ENCODE data around the gene MARCHF10. TPM values are rescaled to one million over a fixed set of nuclear protein-coding genes. Genes with fewer than 3 reads are reported as not detected.

The MARCHF10 gene
- total RNA-seq, 4 donors from 2014 or later = 0.33 to 0.52 (median 0.42) TPM; not detected in 1

DNA sequence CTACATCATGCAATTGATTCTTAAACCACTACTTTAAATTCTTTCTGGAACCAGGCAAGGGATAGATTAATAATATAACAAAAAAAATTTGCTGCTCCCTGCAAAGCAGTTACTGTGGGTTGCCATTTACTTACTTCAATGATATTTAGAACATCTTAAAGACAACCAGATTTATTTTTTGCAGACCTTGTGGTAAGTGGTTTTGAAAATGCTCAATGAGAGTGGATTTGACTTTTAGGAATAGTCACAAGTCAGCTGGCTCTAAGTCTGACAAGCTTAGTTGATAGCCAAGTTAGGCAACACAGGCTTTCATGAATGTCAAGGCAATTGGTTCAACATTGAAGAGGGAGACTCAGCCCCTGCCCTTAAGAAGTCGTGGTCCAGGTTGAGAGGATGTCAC lies 11.8 kb downstream of the MARCHF10 start:
- intact Hi-C loops (cut with DNase I) = no loop called here

DNA sequence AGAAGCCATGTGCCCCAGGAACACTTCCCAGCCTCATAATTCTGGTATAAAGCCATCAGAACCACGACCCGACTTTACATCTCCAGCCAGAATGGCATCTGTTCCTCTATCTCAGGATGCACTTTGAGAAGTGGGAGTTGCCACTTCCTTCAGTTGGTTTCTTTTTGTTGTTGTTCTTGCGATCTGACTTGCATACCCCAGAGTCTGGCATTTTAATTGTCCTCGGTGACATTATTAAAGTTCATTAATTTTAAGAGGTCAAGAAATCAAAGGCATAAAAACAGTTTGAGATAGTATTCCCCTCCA lies 13.5 kb downstream of the MARCHF10 start:
- H3K4me1 ChIP-seq = no peaks in the 10 kb centered on the region
- intact Hi-C loops (cut with DNase I) = no loop called here
- DNase-seq (ENCODE audit: extremely low spot score) = no peak
- WGBS = 73% methylated on average over 4 of the region's 4 CpGs
- H3K9me3 ChIP-seq = no peaks in the 10 kb centered on the region
- TF ChIP-seq POLR2A (IDR thresholded peaks at IDR 0.05; ENCODE audit: low read depth) (no peak), EP300 (IDR thresholded peaks at IDR 0.05) (no peak), POLR2AphosphoS5 (IDR thresholded peaks at IDR 0.05) (no peak)
- TF ChIP-seq, protein P1, sequence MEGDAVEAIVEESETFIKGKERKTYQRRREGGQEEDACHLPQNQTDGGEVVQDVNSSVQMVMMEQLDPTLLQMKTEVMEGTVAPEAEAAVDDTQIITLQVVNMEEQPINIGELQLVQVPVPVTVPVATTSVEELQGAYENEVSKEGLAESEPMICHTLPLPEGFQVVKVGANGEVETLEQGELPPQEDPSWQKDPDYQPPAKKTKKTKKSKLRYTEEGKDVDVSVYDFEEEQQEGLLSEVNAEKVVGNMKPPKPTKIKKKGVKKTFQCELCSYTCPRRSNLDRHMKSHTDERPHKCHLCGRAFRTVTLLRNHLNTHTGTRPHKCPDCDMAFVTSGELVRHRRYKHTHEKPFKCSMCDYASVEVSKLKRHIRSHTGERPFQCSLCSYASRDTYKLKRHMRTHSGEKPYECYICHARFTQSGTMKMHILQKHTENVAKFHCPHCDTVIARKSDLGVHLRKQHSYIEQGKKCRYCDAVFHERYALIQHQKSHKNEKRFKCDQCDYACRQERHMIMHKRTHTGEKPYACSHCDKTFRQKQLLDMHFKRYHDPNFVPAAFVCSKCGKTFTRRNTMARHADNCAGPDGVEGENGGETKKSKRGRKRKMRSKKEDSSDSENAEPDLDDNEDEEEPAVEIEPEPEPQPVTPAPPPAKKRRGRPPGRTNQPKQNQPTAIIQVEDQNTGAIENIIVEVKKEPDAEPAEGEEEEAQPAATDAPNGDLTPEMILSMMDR (IDR thresholded peaks at IDR 0.05) = no peak
- H3K27me3 ChIP-seq = peaks cover 0 to 6% (median 0%) of the 10 kb centered on the region in 4 donors
- H3K36me3 ChIP-seq = no peaks in the 10 kb centered on the region
- no peak overlapping the region for H3K27ac ChIP-seq (replicated peaks in 1 of 4)
- no peak overlapping the region for H3K4me3 ChIP-seq

More for the DNA sequence above, 11.8 kb downstream of the MARCHF10 start:
- no peak for DNase-seq (ENCODE audit: extremely low spot score)
- no peak overlapping the region for H3K27ac ChIP-seq (replicated peaks in 1 of 4)
- 83% methylated on average over 1 of the region's 1 CpG for WGBS
- TF ChIP-seq, protein P1 (IDR thresholded peaks at IDR 0.05) = no peak
- TF ChIP-seq POLR2A (IDR thresholded peaks at IDR 0.05; ENCODE audit: low read depth) (no peak), EP300 (IDR thresholded peaks at IDR 0.05) (no peak), POLR2AphosphoS5 (IDR thresholded peaks at IDR 0.05) (no peak)
- H3K9me3 ChIP-seq = no peaks in the 10 kb centered on the region
- H3K27me3 ChIP-seq = peaks cover 0 to 6% (median 0%) of the 10 kb centered on the region in 4 donors
- no peaks in the 10 kb centered on the region for H3K4me1 ChIP-seq
- H3K4me3 ChIP-seq = no peak overlapping the region
- H3K36me3 ChIP-seq = no peaks in the 10 kb centered on the region

DNA sequence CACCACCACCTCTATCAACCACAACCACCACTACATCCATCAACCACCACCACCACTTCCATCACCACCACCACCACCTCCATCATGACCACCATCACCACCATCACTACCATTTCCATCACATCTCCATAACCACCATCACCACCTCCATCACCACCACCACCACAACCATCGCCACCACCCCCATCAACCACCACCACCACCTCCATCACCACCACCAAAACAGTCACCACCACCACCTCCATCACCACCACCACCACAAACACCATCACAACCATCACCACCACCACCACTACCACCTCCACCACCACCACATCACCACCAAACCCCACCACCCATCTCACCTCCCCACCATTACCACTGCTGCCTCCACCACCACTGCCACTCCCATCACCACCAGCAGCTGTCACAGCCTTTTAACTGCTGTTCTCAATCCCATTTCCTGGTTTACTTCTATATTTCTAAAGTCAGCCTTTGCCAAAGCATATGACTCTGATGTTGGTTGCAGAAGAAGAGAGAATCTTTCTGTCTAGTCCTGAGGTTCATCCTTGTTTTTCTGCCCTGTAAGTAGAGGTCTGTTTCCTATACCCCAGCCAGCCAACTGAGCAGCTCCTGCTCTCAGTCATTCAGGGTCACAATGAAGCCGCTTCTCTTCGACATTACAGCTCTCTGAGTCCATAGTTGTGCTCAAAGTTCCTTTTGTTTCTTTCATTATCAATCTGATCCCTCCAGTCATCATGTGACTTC lies 14.0 kb downstream of the MARCHF10 start:
- 86% methylated on average over 3 of the region's 3 CpGs for WGBS
- intact Hi-C loops (cut with DNase I) = no loop called here
- no peaks in the 10 kb centered on the region for H3K9me3 ChIP-seq
- TF ChIP-seq POLR2AphosphoS5 (IDR thresholded peaks at IDR 0.05) (no peak), EP300 (IDR thresholded peaks at IDR 0.05) (no peak), POLR2A (IDR thresholded peaks at IDR 0.05; ENCODE audit: low read depth) (no peak)
- TF ChIP-seq, protein P1 (IDR thresholded peaks at IDR 0.05) = no peak
- H3K4me3 ChIP-seq = no peak overlapping the region
- no peaks in the 10 kb centered on the region for H3K4me1 ChIP-seq
- no peaks in the 10 kb centered on the region for H3K36me3 ChIP-seq
- DNase-seq (ENCODE audit: extremely low spot score) = no peak
- H3K27ac ChIP-seq (replicated peaks in 1 of 4) = no peak overlapping the region
- peaks cover 0 to 6% (median 0%) of the 10 kb centered on the region in 4 donors for H3K27me3 ChIP-seq

DNA sequence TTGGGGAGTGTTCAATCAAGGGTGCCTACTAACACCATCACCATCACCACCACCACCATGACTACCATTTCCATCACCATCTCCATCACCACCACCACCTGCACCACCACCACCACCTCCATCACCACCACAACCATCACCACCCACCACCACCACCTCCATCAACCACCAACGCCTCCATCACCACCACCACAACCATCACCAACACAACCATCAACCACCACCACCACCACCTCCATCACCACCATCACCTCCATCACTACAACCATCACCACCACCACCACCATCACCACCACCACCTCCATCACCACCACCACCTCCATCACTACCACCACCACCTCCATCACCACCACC lies 15.7 kb downstream of the MARCHF10 start:
- intact Hi-C loops (cut with DNase I) = no loop called here
- Histone ChIP-seq H3K4me1 (no peaks in the 10 kb centered on the region), H3K4me3 (no peak overlapping the region), H3K9me3 (no peaks in the 10 kb centered on the region), H3K27me3 (peaks cover 0 to 6% (median 0%) of the 10 kb centered on the region in 4 donors), H3K36me3 (no peaks in the 10 kb centered on the region), H3K27ac (replicated peaks in 1 of 4) (no peak overlapping the region)
- DNase-seq (ENCODE audit: extremely low spot score) = no peak
- WGBS = 83% methylated on average over 1 of the region's 1 CpG
- TF ChIP-seq POLR2AphosphoS5 (IDR thresholded peaks at IDR 0.05) = no peak
- TF ChIP-seq POLR2A (IDR thresholded peaks at IDR 0.05; ENCODE audit: low read depth) = no peak
- TF ChIP-seq, protein P1 (IDR thresholded peaks at IDR 0.05) = no peak
- no peak for TF ChIP-seq EP300 (IDR thresholded peaks at IDR 0.05)
